Fibroblast of lung (primary cell): ENCODE measurements around the gene SORCS2. TPM values are rescaled to one million over a fixed set of nuclear protein-coding genes. Genes with fewer than 3 reads are reported as not detected.

ENCODE experiments used
- DNase-seq, 2 donors: peaks; one replicate each; pipeline versions ENCODE4 v3.0.0 to v3.0.0-alpha.2; 2010; ENCODE audit warnings: low read depth in 2 of 2
- H2AFZ ChIP-seq: 2 replicates; pipeline ENCODE4 v1.5.1; 2012; ENCODE audit warnings: low read length, control low read depth, inconsistent platforms
- H3K27ac ChIP-seq: 2 replicates; pipeline ENCODE4 v1.5.1; 2011; ENCODE audit warnings: low read length, control low read depth; ENCODE audit not compliant: insufficient read depth
- H3K27me3 ChIP-seq: 2 replicates; pipeline ENCODE4 v1.5.1; 2011; ENCODE audit warnings: mild to moderate bottlenecking, low read length; ENCODE audit not compliant: control insufficient read depth, insufficient read depth
- H3K36me3 ChIP-seq: 2 replicates; pipeline ENCODE4 v1.5.1; 2011; ENCODE audit warnings: low read length; ENCODE audit not compliant: control insufficient read depth, insufficient read depth
- H3K4me1 ChIP-seq: 2 replicates; pipeline ENCODE4 v1.5.1; 2011; ENCODE audit warnings: low read length; ENCODE audit not compliant: control insufficient read depth, insufficient read depth; ENCODE audit errors: extremely low read depth
- H3K4me2 ChIP-seq: 2 replicates; pipeline ENCODE4 v1.5.1; 2011; ENCODE audit warnings: low read length, control low read depth; ENCODE audit not compliant: insufficient read depth; ENCODE audit errors: extremely low read depth
- H3K4me3 ChIP-seq, 4 experiments: fragments of 200-600 bp in 1 of 4; sonication (generic) in 1 of 4; replicated peaks in 1 of 4; 2 replicates each; pipeline ENCODE4 v1.5.1; 2011 to 2016; ENCODE audit warnings: low read length in 4 of 4, low read depth in 3 of 4, mild to moderate bottlenecking in 3 of 4, control low read depth in 2 of 4, inconsistent platforms in 1 of 4, mixed read lengths in 1 of 4; ENCODE audit not compliant: insufficient read depth in 1 of 4; ENCODE audit errors: control extremely low read depth in 1 of 4
- H3K79me2 ChIP-seq: 2 replicates; pipeline ENCODE4 v1.5.1; 2012; ENCODE audit warnings: mild to moderate bottlenecking, low read length, inconsistent platforms; ENCODE audit not compliant: control insufficient read depth, insufficient read depth
- H3K9ac ChIP-seq: 2 replicates; pipeline ENCODE4 v1.5.1; 2011; ENCODE audit warnings: mild to moderate bottlenecking, low read length, control low read depth; ENCODE audit not compliant: insufficient read depth
- H3K9me3 ChIP-seq: 2 replicates; pipeline ENCODE4 v1.5.1; 2012; ENCODE audit warnings: low read depth, low read length; ENCODE audit not compliant: control insufficient read depth, insufficient read depth
- H4K20me1 ChIP-seq: 2 replicates; pipeline ENCODE4 v1.5.1; 2011; ENCODE audit warnings: low read length; ENCODE audit not compliant: control insufficient read depth, insufficient read depth; ENCODE audit errors: extremely low read depth
- CTCF ChIP-seq, 2 donors: IDR thresholded peaks in 1 of 2; conservative IDR thresholded peaks in 1 of 2; 1 replicate in 1 of 2; 2 replicates in 1 of 2; pipeline ENCODE4 v1.5.1; 2011 to 2012; ENCODE audit warnings: low read length in 2 of 2, control low read depth in 1 of 2, inconsistent platforms in 1 of 2, low read depth in 1 of 2, mild to moderate bottlenecking in 1 of 2
- EZH2 ChIP-seq: IDR thresholded peaks from 2 replicates; pipeline ENCODE4 v1.5.1; 2012; ENCODE audit warnings: low read length, control low read depth, mild to moderate bottlenecking; ENCODE audit errors: missing control alignments
- polyA plus RNA-seq, 2 donors: library from polyadenylated mRNA; depleted of rRNA in 1 of 2; stranded (reverse) in 1 of 2; unstranded in 1 of 2; fragments of >200 nt; gene quantifications; 2 replicates each; pipeline ENCODE4 v1.2.1, GENCODE V29; 2011 to 2012; ENCODE audit warnings: missing spikeins in 1 of 2
- total RNA-seq: library from RNA; depleted of rRNA; stranded (reverse); fragments of >200 nt; gene quantifications from 2 replicates; pipeline ENCODE4 v1.2.1, GENCODE V29; 2014

SORCS2 gene
- total and polyA plus RNA-seq, 2 donors (not counting 1 experiment from before 2014, with no cell fraction given), result 0.17 to 0.41 TPM

- no peaks in the 10 kb centered on the region for H3K36me3 ChIP-seq
- no peak overlapping the region for H2AFZ ChIP-seq
- no peak overlapping the region for H3K4me3 ChIP-seq
- no peak for DNase-seq
- TF ChIP-seq EZH2 (no peak), CTCF (conservative IDR thresholded peaks at IDR 0.05 in 1 of 2, IDR thresholded peaks at IDR 0.05 in 1 of 2; ENCODE audit: low read depth in 1 of 2, low read length in 2 of 2) (no peak)
- H3K27ac ChIP-seq, result no peak overlapping the region
- H3K27me3 ChIP-seq, result no peaks in the 10 kb centered on the region
- no peaks in the 10 kb centered on the region for H3K79me2 ChIP-seq
- no peaks in the 10 kb centered on the region for H3K4me1 ChIP-seq
- H3K9ac ChIP-seq, result no peak overlapping the region
- no peaks in the 10 kb centered on the region for H3K9me3 ChIP-seq
- H3K4me2 ChIP-seq, result no peak overlapping the region
- H4K20me1 ChIP-seq, result no peaks in the 10 kb centered on the region
Observed at GRCh38 chr4:7717946-7718490, 525.7 kb downstream of the SORCS2 start.

GRCh38 chr4:7719354-7720174, 527.2 kb downstream of the SORCS2 start:
- H3K9ac ChIP-seq, result no peak overlapping the region
- H3K4me3 ChIP-seq, result no peak overlapping the region
- no peaks in the 10 kb centered on the region for H3K79me2 ChIP-seq
- H3K36me3 ChIP-seq, result no peaks in the 10 kb centered on the region
- no peak overlapping the region for H2AFZ ChIP-seq
- H3K27ac ChIP-seq, result no peak overlapping the region
- no peak overlapping the region for H3K4me2 ChIP-seq
- H3K4me1 ChIP-seq, result no peaks in the 10 kb centered on the region
- DNase-seq, result peak; percentile 18 to 29
- no peaks in the 10 kb centered on the region for H3K9me3 ChIP-seq
- H3K27me3 ChIP-seq, result no peaks in the 10 kb centered on the region
- H4K20me1 ChIP-seq, result no peaks in the 10 kb centered on the region
- TF ChIP-seq CTCF (conservative IDR thresholded peaks at IDR 0.05 in 1 of 2, IDR thresholded peaks at IDR 0.05 in 1 of 2; ENCODE audit: low read depth in 1 of 2, low read length in 2 of 2) (peak; percentile 65 to 80), EZH2 (no peak)

GRCh38 chr4:7721984-7722551, 529.7 kb downstream of the SORCS2 start:
- H3K4me3 ChIP-seq, result no peak overlapping the region
- H3K79me2 ChIP-seq, result no peaks in the 10 kb centered on the region
- no peaks in the 10 kb centered on the region for H3K4me1 ChIP-seq
- peak in 1 of 2 donors; percentile 14 for DNase-seq
- no peaks in the 10 kb centered on the region for H3K36me3 ChIP-seq
- TF ChIP-seq CTCF (conservative IDR thresholded peaks at IDR 0.05 in 1 of 2, IDR thresholded peaks at IDR 0.05 in 1 of 2; ENCODE audit: low read depth in 1 of 2, low read length in 2 of 2), result peak in 1 of 2 donors; percentile 21
- TF ChIP-seq EZH2, result no peak
- H2AFZ ChIP-seq, result no peak overlapping the region
- H4K20me1 ChIP-seq, result no peaks in the 10 kb centered on the region
- H3K9me3 ChIP-seq, result no peaks in the 10 kb centered on the region
- H3K9ac ChIP-seq, result no peak overlapping the region
- H3K4me2 ChIP-seq, result no peak overlapping the region
- no peak overlapping the region for H3K27ac ChIP-seq
- H3K27me3 ChIP-seq, result no peaks in the 10 kb centered on the region
